NCI-H2171 (cell line): Measurements from ENCODE around the gene BOLA3.
"Not testable (repeated sequence)": the region's sequence is repeated elsewhere in the genome, so short reads cannot be mapped to it uniquely, and the experiment has no call there.

Experiments
- DNase-seq: peaks from one replicate; lab custom pipeline; 2025; lab: John Stamatoyannopoulos, UW

The BOLA3 gene

DNA sequence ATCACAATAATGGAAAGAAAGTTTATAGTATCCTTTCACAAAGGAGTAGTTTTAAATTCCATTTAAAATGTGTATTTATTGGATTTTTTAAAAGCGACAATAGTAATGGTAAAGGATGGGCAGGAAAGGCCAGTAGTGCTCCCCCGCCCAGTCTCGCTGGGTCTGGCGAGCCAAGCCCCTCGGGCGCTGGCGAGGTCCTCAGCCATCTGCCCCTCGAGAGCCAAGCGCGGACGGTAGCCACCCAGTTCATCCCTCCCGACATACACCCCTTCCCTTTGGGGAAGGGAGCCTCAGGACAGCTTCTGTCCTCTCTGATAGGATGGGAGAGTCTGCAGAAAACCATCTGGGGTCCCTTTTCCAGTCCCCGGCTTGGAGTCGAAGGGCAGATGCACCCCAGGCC is 45.2 kb downstream of the BOLA3 start:
- no peak for DNase-seq

- no peak for DNase-seq
Observed at GRCh38 chr2:74101574-74102300, 46.0 kb downstream of the BOLA3 start.

DNA sequence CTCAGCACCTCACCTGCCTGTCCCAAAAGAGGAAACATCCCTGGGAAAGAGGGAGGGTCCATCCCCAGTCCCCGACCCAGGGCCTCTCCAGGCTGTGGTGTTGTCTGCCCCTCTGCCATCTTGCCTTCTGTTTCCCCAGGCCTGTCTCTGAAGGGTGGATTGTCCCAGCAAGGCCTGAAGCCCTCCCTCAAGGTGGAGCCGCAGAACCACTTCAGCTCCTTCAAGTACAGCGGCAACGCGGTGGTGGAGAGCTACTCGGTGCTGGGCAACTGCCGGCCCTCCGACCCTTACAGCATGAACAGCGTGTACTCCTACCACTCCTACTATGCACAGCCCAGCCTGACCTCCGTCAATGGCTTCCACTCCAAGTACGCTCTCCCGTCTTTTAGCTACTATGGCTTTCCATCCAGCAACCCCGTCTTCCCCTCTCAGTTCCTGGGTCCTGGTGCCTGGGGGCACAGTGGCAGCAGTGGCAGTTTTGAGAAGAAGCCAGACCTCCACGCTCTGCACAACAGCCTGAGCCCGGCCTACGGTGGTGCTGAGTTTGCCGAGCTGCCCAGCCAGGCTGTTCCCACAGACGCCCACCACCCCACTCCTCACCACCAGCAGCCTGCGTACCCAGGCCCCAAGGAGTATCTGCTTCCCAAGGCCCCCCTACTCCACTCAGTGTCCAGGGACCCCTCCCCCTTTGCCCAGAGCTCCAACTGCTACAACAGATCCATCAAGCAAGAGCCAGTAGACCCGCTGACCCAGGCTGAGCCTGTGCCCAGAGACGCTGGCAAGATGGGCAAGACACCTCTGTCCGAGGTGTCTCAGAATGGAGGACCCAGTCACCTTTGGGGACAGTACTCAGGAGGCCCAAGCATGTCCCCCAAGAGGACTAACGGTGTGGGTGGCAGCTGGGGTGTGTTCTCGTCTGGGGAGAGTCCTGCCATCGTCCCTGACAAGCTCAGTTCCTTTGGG is 47.2 kb downstream of the BOLA3 start:
- no peak for DNase-seq

DNA sequence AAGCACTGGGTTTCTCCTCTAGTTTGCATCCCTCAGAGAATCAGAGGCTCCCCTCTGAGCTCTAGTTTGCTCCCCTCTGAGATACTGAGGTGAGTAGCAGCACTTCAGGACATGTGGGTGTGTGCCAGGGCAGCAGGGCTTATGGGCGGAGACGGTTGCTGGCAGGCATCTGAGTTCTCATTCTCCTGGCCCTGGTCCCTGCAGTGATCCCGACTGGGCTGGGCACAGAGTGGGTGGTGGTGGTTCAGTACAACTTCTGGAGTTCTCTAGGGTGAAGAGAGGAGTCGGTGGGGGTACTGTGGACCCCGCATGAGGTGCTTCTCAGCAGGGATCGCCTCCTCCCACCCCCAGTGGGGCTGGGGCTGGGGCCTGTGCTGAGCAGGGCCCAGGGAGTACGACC is 47.9 kb downstream of the BOLA3 start:
- DNase-seq, result no peak

- no peak for DNase-seq
Observed at GRCh38 chr2:74099271-74099670, 48.4 kb downstream of the BOLA3 start.

DNA sequence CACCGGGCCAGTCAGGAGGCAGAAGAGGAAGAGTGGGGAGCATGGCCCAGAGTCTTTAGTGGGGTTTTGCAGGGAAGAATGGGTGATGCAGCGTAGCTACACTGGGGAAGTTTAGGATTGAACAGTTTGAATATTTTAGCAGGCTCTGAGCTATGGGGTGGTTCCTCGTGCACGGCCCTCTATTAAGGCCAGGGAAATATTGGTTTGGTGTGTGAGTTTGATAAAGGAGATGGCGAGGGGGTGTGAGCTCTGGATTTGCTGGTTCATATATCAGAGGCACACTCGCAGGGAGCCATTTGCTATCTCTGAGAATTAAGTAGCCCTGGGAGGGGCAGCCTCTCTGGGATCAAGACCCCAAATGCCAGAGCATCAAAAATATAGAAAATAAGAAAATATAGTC is 50.1 kb downstream of the BOLA3 start:
- no peak for DNase-seq

GRCh38 chr2:74096052-74096451 is 51.7 kb downstream of the BOLA3 start:
- no peak for DNase-seq

DNA sequence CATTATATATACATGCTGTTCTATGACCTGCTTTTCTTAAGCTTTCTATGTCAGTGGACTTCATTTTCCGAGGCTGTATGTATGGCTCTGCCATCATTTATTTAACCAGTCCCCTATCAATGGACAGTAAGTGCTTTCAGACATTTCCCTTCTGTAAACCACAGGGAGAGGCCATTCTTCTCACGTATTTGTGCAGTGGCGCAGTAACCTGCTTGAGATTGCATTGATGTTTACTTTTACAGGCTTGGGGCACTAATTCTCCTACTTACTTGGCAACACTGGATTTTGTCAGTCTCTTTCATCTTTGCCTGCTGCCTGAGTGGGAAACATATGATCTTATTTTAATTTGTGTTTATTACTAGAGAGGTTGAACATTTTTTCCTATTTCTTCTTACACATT is 52.1 kb downstream of the BOLA3 start:
- no peak for DNase-seq

DNA sequence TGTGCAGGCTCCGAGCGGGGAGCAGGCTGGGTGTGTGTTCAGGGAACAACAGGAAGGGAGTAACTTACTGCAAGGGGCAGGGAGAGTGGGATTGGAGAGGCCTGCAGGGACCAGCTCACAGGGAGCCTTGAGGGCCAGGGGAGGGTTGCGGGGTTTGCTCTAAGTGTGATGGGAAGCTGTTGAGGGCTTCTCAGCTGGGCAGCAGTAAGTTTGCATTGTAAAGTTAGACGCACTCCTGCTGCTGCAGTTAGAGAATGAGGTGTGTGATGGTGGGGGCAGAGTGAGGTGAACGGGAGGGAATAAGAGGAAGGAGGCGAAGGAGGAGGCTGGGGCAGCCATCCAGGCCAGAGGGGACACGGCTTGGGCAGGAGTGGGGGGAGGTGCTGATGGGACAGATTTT is 53.4 kb downstream of the BOLA3 start:
- DNase-seq, result no peak

DNA sequence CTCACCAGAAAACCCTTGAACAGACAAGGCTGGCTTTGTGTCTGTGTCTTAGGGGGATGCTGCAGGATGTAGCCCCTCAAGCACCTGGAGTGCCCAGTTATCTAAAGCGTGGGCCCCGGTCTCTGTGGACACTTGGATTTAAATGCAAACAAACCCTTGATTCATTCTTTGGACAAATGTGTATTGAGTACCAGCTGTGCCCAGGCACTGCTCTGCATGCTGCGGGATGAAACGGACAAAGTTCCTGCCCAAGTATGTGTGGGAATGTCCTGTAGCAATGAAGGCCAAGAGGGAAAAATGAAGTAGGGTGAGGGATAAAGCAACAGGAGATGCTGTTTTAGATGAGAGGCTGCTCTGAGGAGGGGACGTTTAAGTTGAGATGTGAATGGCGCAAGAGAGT is 53.9 kb downstream of the BOLA3 start:
- DNase-seq, result no peak

- DNase-seq, result no peak
Observed at GRCh38 chr2:74093426-74093825, 54.3 kb downstream of the BOLA3 start.

DNA sequence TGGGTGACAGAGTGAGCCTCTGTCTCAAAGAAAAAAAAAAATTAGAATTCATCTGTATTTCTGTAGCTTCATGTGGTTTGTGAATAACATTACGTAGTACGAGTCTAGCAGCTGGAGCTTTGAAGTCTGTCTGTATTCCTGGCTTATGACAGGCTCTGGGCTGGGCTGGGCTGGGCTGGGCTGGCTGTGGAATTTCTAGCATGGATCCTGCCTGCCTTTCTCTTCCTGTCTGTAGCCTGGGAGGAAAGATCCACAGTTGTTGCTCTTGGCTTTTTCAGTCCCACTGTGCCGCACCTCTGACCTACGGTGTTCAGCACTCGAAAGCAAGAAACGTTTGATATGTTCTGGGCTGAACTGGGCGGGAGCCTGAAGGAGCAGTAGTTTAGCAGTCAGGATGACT is 55.4 kb downstream of the BOLA3 start:
- no peak for DNase-seq

- no peak for DNase-seq
Observed at GRCh38 chr2:74091391-74091790, 56.3 kb downstream of the BOLA3 start.

DNA sequence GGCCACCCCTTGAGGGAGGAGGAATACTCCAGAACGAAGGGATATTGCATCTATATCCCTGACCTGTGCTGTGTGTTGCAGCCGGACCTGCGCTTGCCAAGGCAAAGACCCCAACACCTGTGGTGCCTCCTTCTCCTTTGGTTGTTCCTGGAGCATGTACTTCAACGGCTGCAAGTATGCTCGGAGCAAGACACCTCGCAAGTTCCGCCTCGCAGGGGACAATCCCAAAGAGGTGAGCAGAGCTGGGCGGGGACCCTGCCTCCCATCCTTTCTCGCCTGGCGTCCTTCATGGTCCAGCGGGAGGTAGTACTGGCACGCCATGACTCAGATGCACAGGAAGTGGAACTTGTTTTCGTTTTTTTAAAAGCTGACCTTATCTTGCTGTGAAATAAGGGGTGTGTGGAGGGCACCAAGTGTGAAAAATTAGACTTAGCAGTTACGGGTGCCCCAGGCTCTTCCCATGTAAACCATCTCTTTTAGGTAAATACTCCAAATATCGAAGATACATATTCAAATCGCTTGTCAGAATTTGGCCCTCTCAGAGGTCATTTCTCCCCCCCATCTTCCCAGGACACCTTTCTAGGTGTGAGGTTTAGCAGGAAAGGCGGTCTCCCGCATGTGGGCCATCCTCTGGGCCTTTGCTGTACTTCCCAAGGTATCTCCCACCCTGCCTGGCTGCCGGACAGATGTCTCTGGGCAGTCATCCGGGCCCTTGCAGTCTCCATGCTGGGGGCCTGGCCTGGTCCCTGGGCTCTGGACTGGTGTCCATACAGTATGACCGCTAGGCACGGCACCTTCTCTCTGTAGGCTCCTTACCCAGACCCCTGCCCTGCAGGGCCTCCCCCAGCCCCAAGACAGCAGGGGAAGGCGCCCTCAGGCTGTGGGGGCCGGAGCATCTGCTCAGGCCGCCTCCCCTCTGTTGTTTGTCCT is 57.6 kb downstream of the BOLA3 start:
- no peak for DNase-seq

- DNase-seq, result not testable (repeated sequence)
Observed at GRCh38 chr2:74088676-74089075, 59.0 kb downstream of the BOLA3 start.

DNA sequence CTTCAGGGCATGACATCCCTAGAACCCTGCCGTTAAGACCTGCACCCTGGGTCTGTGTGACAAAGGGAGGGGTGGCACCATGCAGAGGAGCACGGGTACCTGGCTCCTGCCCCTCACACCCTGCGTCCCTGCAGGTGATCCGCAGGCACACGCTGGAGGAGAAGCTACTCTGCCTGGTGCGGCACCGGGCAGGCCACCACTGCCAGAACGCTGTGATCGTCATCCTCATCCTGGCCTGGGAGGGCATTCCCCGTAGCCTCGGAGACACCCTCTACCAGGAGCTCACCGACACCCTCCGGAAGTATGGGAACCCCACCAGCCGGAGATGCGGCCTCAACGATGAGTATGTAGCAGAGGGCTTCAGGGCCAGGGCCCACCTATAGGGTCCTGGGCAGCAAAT is 60.0 kb downstream of the BOLA3 start:
- DNase-seq, result no peak

DNA sequence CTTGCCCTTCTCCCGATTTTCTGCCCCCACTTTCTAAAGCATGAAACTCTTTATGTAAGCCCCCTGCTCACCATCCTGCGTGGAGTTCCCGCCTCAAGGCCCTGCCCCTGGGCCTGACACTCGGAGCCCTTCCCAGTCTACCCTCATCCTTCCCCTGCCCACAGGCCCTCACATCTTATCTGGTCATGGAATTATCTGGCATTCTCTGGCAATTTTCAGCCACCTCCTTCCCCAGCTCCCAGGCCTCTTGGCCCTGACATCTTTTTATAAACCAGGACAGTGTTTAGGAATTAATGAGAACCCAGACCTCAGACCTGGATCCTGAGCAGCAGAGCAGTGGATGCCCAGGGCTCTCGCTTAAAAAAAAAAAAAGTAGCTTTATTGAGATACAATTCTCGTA is 61.7 kb downstream of the BOLA3 start:
- no peak for DNase-seq
